Measurements from ENCODE around the gene CHD1. TPM values are rescaled to one million over a fixed set of nuclear protein-coding genes. Genes with fewer than 3 reads are reported as not detected.

The CHD1 gene
- total RNA-seq, 1 experiment from 2014 or later: 65.4 TPM

DNA sequence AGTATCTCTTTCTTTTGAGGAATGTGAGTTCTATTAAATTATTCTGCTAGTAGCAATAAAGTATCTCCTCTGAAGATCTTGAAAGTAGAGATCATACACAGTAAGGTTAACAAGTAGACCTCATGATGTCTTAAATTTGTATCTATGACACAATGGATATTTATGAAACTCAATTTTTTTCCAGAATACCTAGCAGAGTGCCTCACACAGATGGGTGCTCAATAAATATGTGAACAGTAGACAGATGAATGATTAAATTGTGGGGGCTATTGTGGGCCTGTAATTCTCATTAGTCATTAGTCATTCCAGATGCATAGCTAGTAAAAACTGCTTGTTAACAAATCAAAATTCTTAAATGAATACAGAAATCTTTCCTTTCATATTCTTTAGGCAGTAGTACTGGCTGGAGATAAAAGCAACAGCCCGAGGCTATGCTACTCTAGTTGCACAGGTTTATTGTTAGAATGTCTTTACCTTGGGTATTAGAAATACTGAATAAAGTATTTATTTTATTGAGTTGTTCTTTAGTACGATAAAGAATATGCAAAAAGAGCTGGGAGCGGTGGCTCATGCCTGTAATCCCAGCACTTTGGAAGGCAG, 22.0 kb downstream of the CHD1 start:
- in situ Hi-C loops (cut with HindIII; ENCODE audit: low sequenced_read_pairs): no loop called here
- DNase-seq (ENCODE audit: low spot score): no peak

DNA sequence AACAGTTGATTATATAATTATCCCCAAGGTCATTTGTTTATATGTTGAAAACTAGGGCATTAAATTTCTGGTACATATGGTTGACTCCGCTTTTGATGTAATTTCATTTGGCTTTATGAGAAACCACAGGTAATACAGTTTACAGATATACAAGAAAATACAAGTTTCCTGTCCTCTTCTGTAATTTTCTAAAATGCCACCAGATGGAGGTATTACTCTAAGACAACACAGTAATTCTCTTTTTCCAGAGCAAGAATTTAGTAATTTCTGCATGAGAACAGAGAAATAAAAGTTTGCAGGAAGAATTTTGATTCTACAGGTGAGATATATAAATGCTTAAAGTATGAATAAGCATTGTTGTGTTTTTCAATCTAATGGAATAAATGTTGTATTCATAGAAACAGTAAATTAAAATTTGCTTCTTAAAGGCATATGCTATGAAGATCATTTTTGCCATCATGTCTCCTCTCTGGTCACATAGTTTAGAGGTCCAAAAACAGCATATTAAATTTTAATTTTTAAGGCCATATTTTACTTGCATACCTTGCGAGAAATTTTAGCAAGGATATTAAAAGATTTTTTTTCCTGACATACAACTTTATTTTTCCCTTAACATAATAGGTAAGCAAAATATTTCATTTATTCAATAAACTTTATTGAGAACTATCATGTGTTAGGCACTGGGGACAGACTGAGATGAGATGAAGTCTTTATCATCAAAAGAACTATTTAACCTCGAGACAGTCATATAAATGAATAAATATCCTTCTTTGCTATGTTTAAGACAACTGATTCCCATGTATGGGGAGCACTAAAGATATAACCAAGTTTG, 22.7 kb downstream of the CHD1 start:
- peak; percentile 76 for DNase-seq (ENCODE audit: low spot score)
- in situ Hi-C loops (cut with HindIII; ENCODE audit: low sequenced_read_pairs): no loop called here

DNA sequence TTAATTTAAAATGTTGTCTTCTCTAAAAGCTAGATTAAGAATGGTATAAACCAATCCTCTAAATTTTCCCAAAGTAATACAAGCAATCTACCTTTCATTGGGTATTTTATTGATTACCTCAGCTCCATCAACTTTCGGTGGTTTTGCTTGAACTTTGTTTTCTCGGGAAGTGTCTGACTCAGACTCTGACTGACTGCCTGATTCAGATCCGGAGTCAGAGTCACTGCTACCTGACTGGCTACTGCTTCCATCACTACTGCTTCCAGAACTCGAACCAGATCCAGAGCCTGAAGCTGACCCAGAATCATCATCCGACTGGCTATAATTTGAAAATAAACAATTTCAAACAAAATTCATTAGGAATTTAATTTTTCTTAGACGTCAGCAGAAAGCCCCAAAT, 24.0 kb downstream of the CHD1 start:
- no peak for DNase-seq (ENCODE audit: low spot score)
- in situ Hi-C loops (cut with HindIII; ENCODE audit: low sequenced_read_pairs): no loop called here

DNA sequence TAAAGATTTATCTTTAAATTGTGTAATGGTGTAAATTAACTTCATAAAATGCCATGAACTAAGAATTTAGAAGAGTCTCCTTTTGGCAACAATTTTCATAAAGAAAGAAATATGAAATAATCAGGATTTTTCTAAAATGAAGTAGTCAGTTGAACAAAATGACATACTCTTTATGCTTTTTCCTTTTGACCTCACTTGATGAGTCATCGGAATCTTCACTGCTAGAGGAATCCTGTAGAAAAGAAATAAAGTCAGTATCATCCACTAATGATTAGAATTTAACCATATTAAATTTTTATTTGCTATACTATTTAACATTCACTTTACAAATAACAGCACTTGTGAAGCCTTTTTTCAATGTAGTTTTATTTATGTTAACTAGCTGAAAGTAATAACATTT, 26.1 kb downstream of the CHD1 start:
- DNase-seq (ENCODE audit: low spot score): no peak
- in situ Hi-C loops (cut with HindIII; ENCODE audit: low sequenced_read_pairs): no loop called here

DNA sequence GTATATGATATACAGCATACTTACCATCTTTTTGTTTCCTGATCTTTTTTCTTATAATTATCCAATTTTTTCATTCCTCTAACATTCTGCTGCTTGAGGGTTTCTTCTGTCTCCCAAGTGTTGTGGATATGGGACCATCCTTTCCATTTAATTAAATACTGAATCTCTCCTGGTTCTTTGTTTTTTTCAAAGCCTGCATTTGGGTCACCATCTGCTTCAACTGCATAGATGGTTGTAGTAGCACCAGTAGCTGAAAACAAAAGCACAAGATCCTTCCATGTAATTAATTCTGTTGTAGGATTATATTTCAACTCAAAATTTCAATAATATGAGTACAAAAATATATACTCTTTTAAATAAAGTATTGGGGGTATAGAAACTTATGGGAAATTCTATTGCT, 29.4 kb downstream of the CHD1 start:
- peak; percentile 92 for DNase-seq (ENCODE audit: low spot score)
- in situ Hi-C loops (cut with HindIII; ENCODE audit: low sequenced_read_pairs): no loop called here

DNA sequence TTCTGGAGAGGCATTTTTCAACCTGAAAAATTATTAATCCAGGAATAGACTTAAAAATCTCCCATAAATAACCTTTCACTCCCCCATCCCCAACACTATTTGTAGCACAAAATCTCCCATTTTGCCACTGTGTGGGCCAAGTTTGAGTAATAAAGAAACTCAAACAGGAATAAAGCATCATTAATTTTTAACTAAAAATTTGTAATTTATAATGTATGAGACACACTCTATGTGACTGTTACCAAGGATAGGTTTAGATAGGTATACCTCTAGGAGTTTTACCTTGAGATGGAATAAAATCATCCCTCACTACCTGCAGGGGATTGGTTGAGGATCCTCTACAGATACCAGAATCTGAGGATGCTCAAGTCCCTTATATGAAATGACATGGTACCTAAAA, 30.1 kb downstream of the CHD1 start:
- in situ Hi-C loops (cut with HindIII; ENCODE audit: low sequenced_read_pairs): no loop called here

DNA sequence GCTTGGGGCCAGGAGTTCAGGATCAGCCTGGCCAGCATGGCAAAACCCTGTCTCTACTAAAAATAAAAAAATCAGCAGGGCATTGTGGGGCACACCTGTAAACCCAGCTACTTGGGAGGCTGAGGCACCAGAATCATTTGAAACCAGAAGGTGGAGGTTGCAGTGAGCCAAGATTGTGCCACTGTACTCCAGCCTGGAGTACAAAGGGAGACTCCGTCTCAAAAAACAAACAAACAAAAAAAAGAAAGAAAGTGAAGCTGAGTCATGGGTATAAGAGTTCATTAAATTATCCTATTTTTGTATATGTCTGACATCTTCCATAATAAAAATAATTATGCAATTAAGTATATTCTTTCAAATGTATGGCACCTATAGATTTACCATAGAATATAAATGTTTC, 37.2 kb downstream of the CHD1 start:
- in situ Hi-C loops (cut with HindIII; ENCODE audit: low sequenced_read_pairs): no loop called here
- no peak for DNase-seq (ENCODE audit: low spot score)

More for the DNA sequence above, 30.1 kb downstream of the CHD1 start:
- no peak for DNase-seq (ENCODE audit: low spot score)

DNA sequence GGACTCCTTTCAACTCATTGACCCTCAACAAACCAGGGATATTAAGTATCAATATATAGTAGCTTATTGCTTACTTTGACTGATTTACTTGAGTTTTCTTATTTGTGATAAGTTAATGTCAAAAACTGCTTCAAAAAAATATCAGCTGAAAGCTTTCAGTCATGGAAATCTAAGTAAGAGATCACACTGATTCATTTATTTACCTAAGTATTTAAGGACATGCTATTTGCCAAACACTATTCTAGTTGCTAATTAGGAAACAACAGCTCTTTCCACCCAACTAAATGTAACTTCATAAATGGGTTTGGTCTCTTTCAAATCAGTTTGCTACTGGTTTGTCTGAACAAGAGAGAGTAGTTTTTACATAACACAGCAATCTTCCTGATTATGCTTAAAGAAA, 48.2 kb downstream of the CHD1 start:
- in situ Hi-C loops (cut with HindIII; ENCODE audit: low sequenced_read_pairs): no loop called here
- DNase-seq (ENCODE audit: low spot score): no peak

DNA sequence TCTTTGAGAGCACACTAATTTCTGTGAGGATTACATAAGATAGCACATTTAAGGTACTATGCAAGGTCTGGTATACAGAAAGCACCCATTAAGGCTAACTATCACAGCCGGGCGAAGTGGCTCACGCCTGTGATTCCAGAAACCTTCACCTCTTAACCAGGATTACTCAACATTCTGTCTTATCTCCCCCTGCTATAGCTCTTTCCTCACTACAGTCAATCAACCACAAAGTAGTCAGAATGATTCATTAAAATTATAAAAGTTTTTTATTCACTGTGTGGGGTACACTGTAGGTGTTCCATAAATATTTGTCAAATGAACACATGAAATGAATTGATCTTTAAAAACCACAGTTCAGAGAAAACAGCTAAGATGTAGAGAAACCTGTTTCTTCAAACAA, 48.7 kb downstream of the CHD1 start:
- in situ Hi-C loops (cut with HindIII; ENCODE audit: low sequenced_read_pairs): no loop called here

DNA sequence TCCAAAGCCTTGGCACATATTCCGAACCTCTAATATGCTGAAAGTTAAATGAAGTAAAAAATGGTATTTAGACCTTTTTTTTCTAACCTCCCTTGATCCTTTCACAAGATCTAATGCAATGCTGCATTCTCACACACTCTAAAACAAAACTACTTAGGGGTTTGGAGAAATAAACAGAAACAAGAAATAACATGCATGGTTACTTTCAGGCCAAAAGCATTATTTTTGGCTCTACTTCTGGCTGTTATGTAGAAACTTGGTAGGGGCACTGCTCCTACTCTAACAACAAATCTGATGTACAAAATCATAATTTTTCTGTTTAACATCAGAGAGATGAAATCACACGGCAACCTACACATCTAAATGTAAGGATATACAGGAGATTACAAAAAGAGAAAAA, 51.2 kb downstream of the CHD1 start:
- in situ Hi-C loops (cut with HindIII; ENCODE audit: low sequenced_read_pairs): no loop called here
- no peak for DNase-seq (ENCODE audit: low spot score)

More for the DNA sequence above, 48.7 kb downstream of the CHD1 start:
- no peak for DNase-seq (ENCODE audit: low spot score)

DNA sequence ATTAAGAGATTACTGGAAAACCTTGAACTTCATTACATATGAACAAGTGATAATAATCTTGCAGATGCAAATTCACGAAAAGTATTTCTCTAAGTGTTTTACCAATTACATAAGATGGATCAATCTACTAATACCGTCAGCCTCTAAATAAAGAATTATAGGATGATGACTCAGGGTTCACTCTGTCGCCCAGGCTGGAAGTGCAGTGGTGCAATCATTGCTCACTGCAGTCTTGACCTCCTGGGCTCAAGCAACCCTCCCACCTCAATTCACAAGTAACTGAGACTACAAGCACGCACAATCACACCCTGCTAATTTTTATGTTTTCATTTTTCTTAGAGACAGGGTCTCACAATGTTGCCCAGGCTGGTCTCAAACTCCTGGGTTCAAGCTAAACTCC, 56.1 kb downstream of the CHD1 start:
- DNase-seq (ENCODE audit: low spot score): no peak
- in situ Hi-C loops (cut with HindIII; ENCODE audit: low sequenced_read_pairs): no loop called here

DNA sequence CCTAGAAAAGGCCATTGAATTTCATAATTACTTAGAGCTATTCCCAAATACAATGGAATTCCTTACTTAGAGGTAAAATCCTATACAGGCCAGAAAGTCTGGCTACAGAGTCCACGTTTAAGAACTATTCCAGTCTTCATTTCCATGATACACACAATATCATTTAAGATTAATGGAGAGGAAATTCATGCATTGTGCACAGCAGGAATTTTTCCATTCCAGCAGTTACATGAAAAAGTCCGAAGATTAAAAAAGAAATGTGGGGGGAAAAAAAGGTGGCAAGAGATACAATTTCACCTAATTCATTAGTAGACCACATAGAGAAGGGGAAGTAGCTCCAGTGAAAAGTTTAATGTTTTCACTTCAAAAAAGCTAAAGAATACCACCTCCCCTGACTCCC, 63.1 kb downstream of the CHD1 start:
- no peak for DNase-seq (ENCODE audit: low spot score)
- in situ Hi-C loops (cut with HindIII; ENCODE audit: low sequenced_read_pairs): no loop called here

DNA sequence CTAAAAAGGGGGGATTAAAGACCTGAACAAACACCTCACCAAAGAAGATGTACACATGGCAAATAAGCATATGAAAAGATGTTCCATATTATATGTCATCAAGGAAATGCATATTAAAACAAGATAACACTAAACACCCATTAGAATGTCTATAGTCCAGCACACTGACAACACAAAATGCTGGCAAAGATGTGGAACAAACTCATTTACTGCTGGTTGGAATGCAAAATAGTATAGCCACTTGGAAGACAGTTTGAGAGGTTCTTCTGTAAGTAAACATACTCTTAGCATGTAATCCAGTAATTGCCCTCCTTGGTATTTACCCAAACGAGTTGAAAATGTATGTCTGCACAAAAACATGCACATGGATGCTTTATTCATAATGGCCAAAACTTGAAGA, 81.8 kb downstream of the CHD1 start:
- in situ Hi-C loops (cut with HindIII; ENCODE audit: low sequenced_read_pairs): no loop called here

DNA sequence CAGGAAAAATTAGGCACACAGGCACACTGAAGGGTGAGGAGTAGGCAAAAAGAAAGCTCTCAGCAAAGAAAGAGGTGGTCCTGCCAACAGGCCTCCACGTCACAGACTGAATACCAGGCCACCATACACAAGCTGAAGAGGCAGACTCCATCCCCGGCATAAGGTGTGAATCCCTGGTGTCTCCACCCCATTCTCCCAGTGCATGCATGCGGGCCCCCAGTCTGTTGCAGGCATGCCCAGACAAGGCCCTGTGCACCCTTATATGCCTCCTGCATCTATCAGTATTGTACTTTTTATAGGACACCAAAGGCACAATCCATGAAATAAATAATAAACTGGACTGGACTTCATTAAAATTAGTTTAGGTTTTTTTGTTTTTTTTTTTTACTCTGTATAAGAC, 82.3 kb downstream of the CHD1 start:
- in situ Hi-C loops (cut with HindIII; ENCODE audit: low sequenced_read_pairs): no loop called here
- no peak for DNase-seq (ENCODE audit: low spot score)

More for the DNA sequence above, 81.8 kb downstream of the CHD1 start:
- no peak for DNase-seq (ENCODE audit: low spot score)

DNA sequence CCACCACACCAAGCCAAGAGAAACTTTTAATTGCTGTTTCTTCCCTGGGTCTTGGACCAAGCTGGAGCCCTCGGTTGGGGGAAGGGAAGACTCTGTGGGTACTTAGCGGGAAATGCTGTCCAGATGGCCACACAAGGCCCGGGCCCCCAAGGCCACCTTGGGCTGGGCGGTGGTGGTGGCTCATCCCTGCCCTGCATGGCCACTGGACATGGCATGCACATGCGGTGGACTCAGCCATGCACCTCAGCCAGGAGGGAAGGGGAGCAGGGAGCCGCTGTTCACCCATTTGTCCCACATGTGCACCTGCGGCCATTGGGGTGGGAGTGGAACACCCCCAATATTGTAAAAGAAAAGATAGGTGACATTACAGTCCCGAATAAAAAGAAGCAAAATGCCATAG, 82.9 kb downstream of the CHD1 start:
- in situ Hi-C loops (cut with HindIII; ENCODE audit: low sequenced_read_pairs): no loop called here

DNA sequence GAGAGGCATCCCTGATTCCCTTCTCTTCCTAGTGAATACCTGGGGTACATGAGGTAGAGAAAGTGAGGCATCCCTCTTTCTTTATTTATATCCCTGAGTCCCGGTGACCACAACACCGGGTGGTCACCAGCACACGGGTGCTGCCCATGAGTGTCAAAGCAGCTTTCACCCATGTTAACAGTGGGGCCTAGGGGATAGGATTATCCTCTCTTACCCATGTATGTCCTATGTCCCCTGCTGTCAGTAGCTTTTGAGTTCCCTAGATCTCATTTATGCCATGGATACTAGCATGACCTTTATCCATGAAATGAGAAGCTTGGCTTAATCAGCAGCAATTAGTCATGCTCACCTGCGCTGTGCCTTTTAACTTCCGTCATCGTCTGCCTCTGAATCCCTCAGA, 83.9 kb downstream of the CHD1 start:
- DNase-seq (ENCODE audit: low spot score): no peak
- in situ Hi-C loops (cut with HindIII; ENCODE audit: low sequenced_read_pairs): no loop called here

More for the DNA sequence above, 82.9 kb downstream of the CHD1 start:
- no peak for DNase-seq (ENCODE audit: low spot score)

DNA sequence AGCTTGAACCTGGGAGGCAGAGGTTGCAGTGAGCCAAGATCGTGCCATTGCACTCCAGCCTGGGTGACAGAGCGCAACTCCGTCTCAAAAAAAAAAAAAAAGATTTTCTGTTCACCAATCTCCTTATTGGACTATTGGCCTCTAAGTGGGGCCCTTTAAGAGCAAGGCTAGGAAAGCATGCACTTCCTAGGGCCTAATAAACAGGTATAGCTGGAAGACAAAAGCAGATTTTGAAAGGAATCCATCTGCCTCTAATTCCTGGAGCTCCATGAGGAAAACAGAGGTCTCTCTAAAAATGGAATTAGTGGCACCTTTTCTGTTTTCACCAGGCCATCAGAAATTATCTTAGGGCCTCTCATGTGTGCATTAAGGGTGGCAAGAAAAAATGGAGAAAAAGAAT, 85.3 kb downstream of the CHD1 start:
- in situ Hi-C loops (cut with HindIII; ENCODE audit: low sequenced_read_pairs): no loop called here
- DNase-seq (ENCODE audit: low spot score): no peak

DNA sequence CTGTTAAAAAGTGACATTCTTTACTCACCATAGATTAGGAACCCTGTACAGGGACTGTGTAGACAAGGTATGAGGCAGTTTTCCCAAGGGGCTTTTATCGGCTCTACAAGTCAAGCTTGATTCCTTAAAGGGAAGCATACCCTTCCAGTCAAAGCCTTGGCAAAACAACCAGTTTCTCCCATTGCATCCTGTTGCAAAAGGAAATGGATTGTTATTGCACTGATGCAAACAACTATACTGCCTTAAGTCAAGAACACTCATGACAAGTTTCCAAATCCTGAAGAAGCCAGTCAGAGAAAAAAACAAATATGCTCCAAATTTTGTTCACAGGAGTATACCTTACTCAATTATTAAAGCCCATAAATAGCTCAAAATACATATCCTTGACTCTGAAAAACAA, 87.9 kb downstream of the CHD1 start:
- in situ Hi-C loops (cut with HindIII; ENCODE audit: low sequenced_read_pairs): no loop called here
- no peak for DNase-seq (ENCODE audit: low spot score)

DNA sequence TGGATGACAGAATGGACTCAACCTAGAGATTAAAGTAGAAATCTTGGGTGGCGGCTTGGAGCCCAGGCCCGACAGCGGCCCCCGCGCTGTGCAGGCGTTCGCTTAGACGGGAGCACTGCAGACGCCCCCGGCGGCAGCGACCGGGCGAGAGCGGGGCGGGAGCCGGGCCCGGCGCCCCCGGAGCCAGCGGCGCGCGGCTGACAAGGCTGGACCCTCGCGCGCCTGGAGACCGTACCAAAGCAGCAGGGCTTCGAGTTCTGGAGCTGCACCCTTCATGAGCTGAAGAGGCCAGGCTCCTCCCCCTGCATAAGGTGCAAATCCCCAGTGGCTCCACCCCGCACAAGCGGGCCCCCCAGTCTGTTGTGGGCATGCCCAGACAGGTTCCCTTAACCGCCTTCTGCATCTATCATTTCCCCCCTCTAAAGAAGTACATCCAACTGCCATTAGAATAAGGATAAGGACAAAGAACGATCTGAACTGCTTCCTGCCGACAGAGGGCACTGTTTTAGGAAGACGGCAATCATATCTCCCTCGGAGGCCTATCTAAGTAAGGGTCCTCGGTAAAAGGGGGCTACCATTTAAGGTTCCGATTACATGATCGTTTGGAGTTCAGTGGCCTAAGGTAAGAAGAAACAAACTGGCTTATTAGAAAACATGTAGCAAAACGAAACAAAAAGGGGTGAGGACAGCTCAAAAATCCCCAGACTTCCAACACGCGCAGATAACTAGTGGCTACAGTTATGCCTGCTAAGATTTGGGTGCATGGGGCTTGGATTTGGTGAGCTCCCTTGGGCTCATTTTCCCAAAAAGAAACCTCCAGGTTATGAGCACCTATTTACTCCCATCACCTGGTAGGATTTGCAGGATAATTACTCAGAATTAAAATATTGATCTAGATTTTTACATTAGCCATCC, 89.1 kb downstream of the CHD1 start:
- in situ Hi-C loops (cut with HindIII; ENCODE audit: low sequenced_read_pairs): no loop called here
- no peak for DNase-seq (ENCODE audit: low spot score)

DNA sequence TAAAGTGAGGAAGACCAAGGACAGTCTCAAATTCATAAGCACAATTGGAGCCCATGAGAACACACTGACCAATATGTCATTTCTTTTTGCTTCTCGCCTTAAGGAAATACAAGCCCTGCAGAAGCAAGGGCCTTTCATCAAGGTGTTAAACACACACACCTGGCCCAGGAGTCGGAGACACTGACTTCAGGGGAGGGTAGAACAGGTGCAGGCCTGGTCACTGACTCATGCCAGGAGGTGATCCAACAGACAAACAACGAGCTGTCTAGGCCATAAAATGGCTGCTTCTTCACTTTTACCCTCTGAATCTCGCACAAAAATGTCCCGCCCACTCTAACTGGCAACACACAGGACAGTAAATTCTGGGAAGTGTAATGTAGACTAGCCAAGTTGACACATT, 92.6 kb downstream of the CHD1 start:
- in situ Hi-C loops (cut with HindIII; ENCODE audit: low sequenced_read_pairs): no loop called here
- DNase-seq (ENCODE audit: low spot score): no peak

Data from G401 (cell line).